ENCODE data around the gene RAPGEF2.

RAPGEF2 gene

DNA sequence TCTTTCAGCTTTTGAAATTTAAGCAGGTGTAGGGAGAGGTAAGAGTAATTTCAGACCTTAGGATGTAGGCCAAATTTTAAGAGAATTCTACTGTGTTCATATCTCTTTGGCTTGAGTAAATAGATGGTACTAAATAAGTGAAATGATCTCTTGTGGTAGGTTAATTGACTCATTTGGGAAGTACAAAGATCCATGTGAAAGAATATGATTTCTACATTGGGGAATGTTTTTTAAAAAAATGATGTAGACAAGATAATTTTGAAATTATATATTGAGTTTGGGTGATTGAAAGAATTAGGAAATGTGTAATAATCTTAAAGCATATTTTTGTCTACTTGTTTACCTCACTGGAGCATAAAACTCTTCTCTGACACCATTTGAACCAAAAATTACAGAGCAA is 35.6 kb downstream of the RAPGEF2 start:
- TF ChIP-seq, protein P1, sequence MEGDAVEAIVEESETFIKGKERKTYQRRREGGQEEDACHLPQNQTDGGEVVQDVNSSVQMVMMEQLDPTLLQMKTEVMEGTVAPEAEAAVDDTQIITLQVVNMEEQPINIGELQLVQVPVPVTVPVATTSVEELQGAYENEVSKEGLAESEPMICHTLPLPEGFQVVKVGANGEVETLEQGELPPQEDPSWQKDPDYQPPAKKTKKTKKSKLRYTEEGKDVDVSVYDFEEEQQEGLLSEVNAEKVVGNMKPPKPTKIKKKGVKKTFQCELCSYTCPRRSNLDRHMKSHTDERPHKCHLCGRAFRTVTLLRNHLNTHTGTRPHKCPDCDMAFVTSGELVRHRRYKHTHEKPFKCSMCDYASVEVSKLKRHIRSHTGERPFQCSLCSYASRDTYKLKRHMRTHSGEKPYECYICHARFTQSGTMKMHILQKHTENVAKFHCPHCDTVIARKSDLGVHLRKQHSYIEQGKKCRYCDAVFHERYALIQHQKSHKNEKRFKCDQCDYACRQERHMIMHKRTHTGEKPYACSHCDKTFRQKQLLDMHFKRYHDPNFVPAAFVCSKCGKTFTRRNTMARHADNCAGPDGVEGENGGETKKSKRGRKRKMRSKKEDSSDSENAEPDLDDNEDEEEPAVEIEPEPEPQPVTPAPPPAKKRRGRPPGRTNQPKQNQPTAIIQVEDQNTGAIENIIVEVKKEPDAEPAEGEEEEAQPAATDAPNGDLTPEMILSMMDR (conservative IDR thresholded peaks at IDR 0.05; ENCODE audit: low read depth, low read length), result no peak
- DNase-seq (ENCODE audit: low read depth), result no peak
- no peak overlapping the region for H3K4me3 ChIP-seq (ENCODE audit: low read depth, low read length)

DNA sequence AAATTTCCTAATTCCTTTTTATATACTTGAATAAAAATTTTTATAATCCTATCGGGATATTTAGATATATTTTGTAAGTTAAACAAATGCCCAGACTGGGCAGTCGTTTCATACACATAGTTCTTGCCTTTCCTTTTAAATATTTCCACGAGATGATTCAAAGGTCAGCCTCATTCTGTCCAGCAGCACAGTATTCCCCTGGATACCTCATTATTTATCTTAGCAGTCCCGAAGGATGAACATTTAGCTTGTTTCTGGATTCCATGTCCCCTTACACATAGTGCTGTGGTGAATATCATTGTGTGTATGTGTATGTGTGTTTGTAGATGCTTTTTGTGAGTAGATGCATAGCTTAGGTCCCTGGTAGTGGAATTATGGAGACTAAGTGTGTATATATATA is 38.3 kb downstream of the RAPGEF2 start:
- DNase-seq (ENCODE audit: low read depth), result peak; percentile 43
- TF ChIP-seq, protein P1 (conservative IDR thresholded peaks at IDR 0.05; ENCODE audit: low read depth, low read length), result no peak

DNA sequence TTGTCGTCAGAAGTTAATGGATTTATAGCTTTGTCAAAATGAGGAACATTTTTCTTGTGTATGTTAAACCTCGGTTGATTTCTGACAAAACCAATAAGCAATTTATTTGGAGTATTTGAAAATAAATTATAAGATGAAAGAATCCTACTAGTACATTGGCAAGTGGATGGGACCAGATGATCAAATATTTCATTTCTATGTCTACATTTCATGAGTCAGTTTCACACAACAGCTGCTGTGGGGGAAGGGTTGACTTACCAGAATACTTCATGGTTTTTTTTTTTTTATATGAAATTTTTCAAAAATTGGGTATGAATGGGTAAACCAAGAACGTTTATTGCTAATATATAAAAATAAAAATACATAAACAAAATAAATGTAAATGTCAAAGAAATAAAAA is 39.4 kb downstream of the RAPGEF2 start:
- DNase-seq (ENCODE audit: low read depth), result peak; percentile 67
- no peak overlapping the region for H3K4me3 ChIP-seq (ENCODE audit: low read depth, low read length)

More for the DNA sequence above, 38.3 kb downstream of the RAPGEF2 start:
- no peak overlapping the region for H3K4me3 ChIP-seq (ENCODE audit: low read depth, low read length)

DNA sequence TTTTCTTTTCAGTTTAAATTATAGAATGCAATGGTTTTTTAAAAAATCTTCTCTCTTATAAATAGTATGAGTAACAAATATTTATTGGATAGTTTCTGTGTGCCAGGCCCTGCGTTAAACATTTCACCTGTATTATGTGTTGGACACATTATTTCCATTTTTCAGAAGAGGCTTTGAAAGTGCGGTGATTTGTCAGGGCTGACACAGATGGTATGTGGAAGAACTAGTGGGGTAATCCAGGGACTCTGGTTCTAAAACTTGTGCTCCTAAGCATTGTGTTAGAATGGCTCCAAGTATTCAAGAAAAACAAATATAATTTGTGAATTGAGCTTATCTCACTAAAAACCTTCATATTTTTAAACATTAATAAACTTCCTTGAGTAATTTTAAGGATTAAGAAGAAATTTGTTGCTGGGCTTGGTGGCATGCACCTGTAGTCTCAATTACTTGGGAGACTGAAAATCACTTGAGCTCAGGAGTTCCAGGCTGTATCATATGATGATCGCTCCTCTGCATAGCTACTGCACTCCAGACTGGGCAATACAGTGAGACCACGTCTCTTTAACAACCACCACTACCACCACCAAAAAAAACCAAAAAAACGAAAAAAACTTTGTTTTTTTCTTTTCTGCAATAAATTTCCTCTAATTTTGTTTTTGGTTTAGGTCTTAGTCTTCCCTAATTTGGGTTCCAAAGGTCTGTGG is 40.0 kb downstream of the RAPGEF2 start:
- no peak overlapping the region for H3K4me3 ChIP-seq (ENCODE audit: low read depth, low read length)
- DNase-seq (ENCODE audit: low read depth), result no peak
- TF ChIP-seq, protein P1 (conservative IDR thresholded peaks at IDR 0.05; ENCODE audit: low read depth, low read length), result no peak

More for the DNA sequence above, 39.4 kb downstream of the RAPGEF2 start:
- TF ChIP-seq, protein P1 (conservative IDR thresholded peaks at IDR 0.05; ENCODE audit: low read depth, low read length), result no peak

DNA sequence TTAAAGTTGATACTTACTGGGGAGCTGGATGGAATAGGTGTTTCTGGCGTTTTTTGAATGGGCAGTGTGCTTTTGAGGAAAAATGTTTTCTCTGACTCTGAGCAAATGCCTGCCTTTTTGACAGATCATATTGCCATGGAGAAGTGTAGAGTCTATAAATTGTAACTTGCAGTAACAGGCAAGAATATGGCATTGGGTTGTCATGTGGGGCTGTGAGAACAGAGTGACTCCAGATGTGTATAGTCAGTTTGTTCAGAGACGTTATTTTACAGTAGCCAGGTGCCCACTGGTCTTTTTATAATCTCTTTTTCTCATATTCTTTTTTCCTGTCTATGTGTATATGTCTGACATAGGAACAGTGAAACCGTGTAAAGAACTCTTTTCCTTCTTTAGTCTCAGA is 40.8 kb downstream of the RAPGEF2 start:
- TF ChIP-seq, protein P1 (conservative IDR thresholded peaks at IDR 0.05; ENCODE audit: low read depth, low read length), result no peak
- no peak for DNase-seq (ENCODE audit: low read depth)
- no peak overlapping the region for H3K4me3 ChIP-seq (ENCODE audit: low read depth, low read length)

DNA sequence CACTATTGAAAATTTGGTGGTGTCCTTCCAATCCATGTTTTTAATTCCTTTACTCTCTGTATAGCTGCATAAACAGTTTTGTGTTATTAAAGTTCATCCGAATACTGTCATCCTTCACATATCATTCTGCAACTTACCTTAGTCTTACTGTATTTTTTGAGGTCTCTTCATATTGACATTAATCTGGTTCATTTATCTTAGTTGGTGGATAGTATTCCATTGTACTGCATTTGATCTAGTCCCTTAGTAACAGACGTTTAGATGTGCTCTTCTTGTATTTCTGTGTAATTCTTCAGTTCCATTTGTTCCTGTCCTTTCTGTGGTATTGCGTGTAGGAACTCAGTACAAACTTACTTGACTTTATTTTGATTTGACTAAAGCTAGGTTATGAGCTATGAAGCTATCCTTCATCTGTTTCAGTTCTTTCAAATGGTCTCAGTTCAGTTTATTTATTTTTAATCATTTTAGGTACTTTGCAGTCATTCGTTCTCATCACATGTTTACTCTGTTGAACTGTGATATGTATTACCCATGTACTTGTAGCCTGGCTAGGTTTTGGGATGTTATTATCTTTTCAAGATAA is 41.3 kb downstream of the RAPGEF2 start:
- no peak overlapping the region for H3K4me3 ChIP-seq (ENCODE audit: low read depth, low read length)
- no peak for DNase-seq (ENCODE audit: low read depth)
- TF ChIP-seq, protein P1 (conservative IDR thresholded peaks at IDR 0.05; ENCODE audit: low read depth, low read length), result no peak
